ENCODE data around the gene UBR2.

Gene UBR2

GRCh38 chr6:42563697-42564505 lies at the start of gene UBR2:
TSS of gene UBR2 (plus strand) at chr6:42564029. CDS start at chr6:42564320, 291 bp downstream.
- peak; percentile 79 for DNase-seq (ENCODE audit: low read depth)

- no peak for DNase-seq (ENCODE audit: low read depth)
Measured at GRCh38 chr6:42514745-42515144, 49.1 kb upstream of the UBR2 start.

GRCh38 chr6:42519779-42520178 lies 44.0 kb upstream of the UBR2 start:
- DNase-seq (ENCODE audit: low read depth) = no peak

GRCh38 chr6:42520786-42521607 lies 42.8 kb upstream of the UBR2 start:
- no peak for DNase-seq (ENCODE audit: low read depth)

GRCh38 chr6:42522036-42522435 lies 41.8 kb upstream of the UBR2 start:
- no peak for DNase-seq (ENCODE audit: low read depth)

- no peak for DNase-seq (ENCODE audit: low read depth)
Measured at GRCh38 chr6:42522942-42523814, 40.7 kb upstream of the UBR2 start.

GRCh38 chr6:42525206-42525605 lies 38.6 kb upstream of the UBR2 start:
- no peak for DNase-seq (ENCODE audit: low read depth)

GRCh38 chr6:42526616-42527015 lies 37.2 kb upstream of the UBR2 start:
- DNase-seq (ENCODE audit: low read depth) = no peak

GRCh38 chr6:42527204-42527603 lies 36.6 kb upstream of the UBR2 start:
- no peak for DNase-seq (ENCODE audit: low read depth)

- no peak for DNase-seq (ENCODE audit: low read depth)
Measured at GRCh38 chr6:42530296-42530695, 33.5 kb upstream of the UBR2 start.

GRCh38 chr6:42530751-42531150 lies 33.1 kb upstream of the UBR2 start:
- DNase-seq (ENCODE audit: low read depth) = no peak

GRCh38 chr6:42532038-42532669 lies 31.7 kb upstream of the UBR2 start:
- no peak for DNase-seq (ENCODE audit: low read depth)

GRCh38 chr6:42533794-42534193 lies 30.0 kb upstream of the UBR2 start:
- no peak for DNase-seq (ENCODE audit: low read depth)

GRCh38 chr6:42537536-42537935 lies 26.3 kb upstream of the UBR2 start:
- no peak for DNase-seq (ENCODE audit: low read depth)

- DNase-seq (ENCODE audit: low read depth) = no peak
Measured at GRCh38 chr6:42539135-42539534, 24.7 kb upstream of the UBR2 start.

GRCh38 chr6:42545226-42545773 lies 18.5 kb upstream of the UBR2 start:
- DNase-seq (ENCODE audit: low read depth) = no peak

GRCh38 chr6:42547407-42548329 lies 16.2 kb upstream of the UBR2 start:
- DNase-seq (ENCODE audit: low read depth) = peak; percentile 75

GRCh38 chr6:42550277-42550676 lies 13.6 kb upstream of the UBR2 start:
- DNase-seq (ENCODE audit: low read depth) = no peak

- DNase-seq (ENCODE audit: low read depth) = no peak
Measured at GRCh38 chr6:42551217-42551616, 12.6 kb upstream of the UBR2 start.

- DNase-seq (ENCODE audit: low read depth) = no peak
Measured at GRCh38 chr6:42552380-42552779, 11.4 kb upstream of the UBR2 start.
